ENCODE measurements around the gene GPR132.

GRCh38 chr14:105005329-105005928, 59.8 kb downstream of the GPR132 start:
- no peak for TF ChIP-seq CTCF (IDR thresholded peaks at IDR 0.05)
- no peak for TF ChIP-seq POLR2A (IDR thresholded peaks at IDR 0.05)
